ENCODE data around the gene FAM118A.
"Not testable (repeated sequence)": the region's sequence is repeated elsewhere in the genome, so short reads cannot be mapped to it uniquely, and the experiment has no call there.

Gene FAM118A

GRCh38 chr22:45268958-45269844 is 40.5 kb upstream of the FAM118A start:
- no peak overlapping the region for H3K27ac ChIP-seq (ENCODE audit: low read depth, low read length)
- H3K4me3 ChIP-seq (ENCODE audit: low read depth in 1 of 5, low read length in 5 of 5), result peak overlapping the region; percentile 63 to 66 (median 63)
- H3K9me3 ChIP-seq (ENCODE audit: control insufficient read depth in 5 of 5, low read length in 5 of 5), result no peaks in the 10 kb centered on the region
- peaks cover 0 to 8% (median 2%) of the 10 kb centered on the region in 5 donors for H3K27me3 ChIP-seq (ENCODE audit: control insufficient read depth in 5 of 5, insufficient read depth in 4 of 5, low read length in 5 of 5)
- peak overlapping the region in 3 of 5 donors; percentile 22 to 69 (median 62) for H3K9ac ChIP-seq (ENCODE audit: low read length in 5 of 5)
- no peaks in the 10 kb centered on the region for H3K36me3 ChIP-seq (ENCODE audit: control insufficient read depth in 5 of 5, insufficient read depth in 5 of 5, low read length in 5 of 5)
- H3K4me1 ChIP-seq (ENCODE audit: control insufficient read depth in 5 of 5, insufficient read depth in 5 of 5, low read length in 5 of 5), result peaks cover 2 to 40% (median 37%) of the 10 kb centered on the region in 5 donors

DNA sequence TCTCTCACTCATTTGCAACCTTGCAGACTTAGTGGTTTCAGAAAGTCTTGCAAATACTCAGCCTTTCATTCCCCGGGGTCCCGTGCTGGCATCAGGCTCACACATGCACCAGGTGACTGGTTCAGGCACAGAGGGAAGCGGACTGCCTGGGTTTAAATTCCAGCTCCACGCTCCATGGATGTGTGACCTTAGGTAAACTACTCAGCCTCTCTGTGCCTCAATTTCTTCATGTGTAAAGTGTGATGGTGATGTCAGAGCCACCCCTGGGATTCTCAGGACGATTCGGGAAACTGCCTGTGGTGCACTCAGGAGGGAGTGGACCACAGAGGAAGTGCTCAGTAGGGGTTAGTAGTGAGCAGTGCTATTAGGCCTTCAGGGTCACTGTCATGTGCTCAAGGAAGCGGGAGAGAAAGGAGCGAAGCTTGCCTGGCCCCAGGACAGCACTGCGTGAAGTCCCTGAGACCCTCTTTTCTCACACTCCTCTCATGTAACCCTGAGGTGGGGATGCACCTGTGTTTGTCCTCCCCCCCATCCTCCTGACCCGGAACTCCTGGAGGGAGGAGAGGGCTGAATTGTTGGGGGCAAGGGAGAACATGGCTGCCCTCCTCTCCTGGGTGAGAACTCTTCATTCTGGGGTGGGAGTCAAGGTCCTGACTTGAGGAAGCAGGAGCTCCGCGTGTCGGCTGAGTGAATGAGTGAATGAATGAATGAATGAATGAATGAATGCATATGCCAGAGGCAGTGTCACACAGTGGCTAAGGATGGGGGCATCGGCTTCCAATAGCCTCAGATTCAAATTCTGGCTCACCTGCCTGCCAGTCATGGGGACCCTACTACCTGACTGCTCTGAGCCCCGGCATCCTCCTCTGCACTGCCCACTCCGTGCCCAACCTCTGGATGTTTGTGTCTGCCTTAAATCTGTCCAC is 39.4 kb upstream of the FAM118A start:
- H3K4me1 ChIP-seq (ENCODE audit: control insufficient read depth in 5 of 5, insufficient read depth in 5 of 5, low read length in 5 of 5), result peaks cover 2 to 38% (median 37%) of the 10 kb centered on the region in 5 donors
- H3K9ac ChIP-seq (ENCODE audit: low read length in 5 of 5), result no peak overlapping the region
- H3K36me3 ChIP-seq (ENCODE audit: control insufficient read depth in 5 of 5, insufficient read depth in 5 of 5, low read length in 5 of 5), result no peaks in the 10 kb centered on the region
- H3K9me3 ChIP-seq (ENCODE audit: control insufficient read depth in 5 of 5, low read length in 5 of 5), result no peaks in the 10 kb centered on the region
- H3K27me3 ChIP-seq (ENCODE audit: control insufficient read depth in 5 of 5, insufficient read depth in 4 of 5, low read length in 5 of 5), result peaks cover 0 to 8% (median 2%) of the 10 kb centered on the region in 5 donors
- H3K27ac ChIP-seq (ENCODE audit: low read depth, low read length), result no peak overlapping the region
- peak overlapping the region in 1 of 5 donors; percentile 65 for H3K4me3 ChIP-seq (ENCODE audit: low read depth in 1 of 5, low read length in 5 of 5)

DNA sequence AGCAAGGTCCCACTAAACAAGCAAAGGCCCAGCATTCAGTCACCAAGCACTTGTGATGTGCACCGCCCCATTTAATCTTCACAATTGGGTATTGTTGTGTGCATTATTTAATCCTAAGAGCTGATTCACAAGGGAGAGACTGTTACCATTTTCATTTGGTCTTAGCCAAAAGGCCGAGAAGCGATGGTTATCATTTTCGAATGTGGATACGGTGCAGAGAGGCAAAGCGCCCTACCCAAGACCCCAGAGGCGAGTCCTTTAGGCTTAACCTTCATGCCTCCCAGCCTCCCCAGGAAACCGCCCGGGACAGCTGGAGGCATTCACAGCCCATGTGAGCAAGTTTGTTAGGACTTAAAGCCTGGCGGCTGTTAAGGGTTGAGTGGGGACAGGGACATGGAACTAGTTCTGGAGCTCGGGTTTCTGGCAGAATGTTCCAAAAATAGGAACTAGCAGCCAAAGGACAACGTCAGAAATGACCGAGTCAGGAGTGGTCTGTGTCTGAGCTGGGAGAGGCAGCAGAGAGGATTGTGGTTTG is 38.0 kb upstream of the FAM118A start:
- Histone ChIP-seq H3K4me3 (ENCODE audit: low read depth in 1 of 5, low read length in 5 of 5) (peak overlapping the region in 1 of 5 donors; percentile 9), H3K9ac (ENCODE audit: low read length in 5 of 5) (peak overlapping the region in 1 of 5 donors; percentile 37), H3K4me1 (ENCODE audit: control insufficient read depth in 5 of 5, insufficient read depth in 5 of 5, low read length in 5 of 5) (peaks cover 2 to 38% (median 37%) of the 10 kb centered on the region in 5 donors), H3K9me3 (ENCODE audit: control insufficient read depth in 5 of 5, low read length in 5 of 5) (no peaks in the 10 kb centered on the region), H3K27ac (ENCODE audit: low read depth, low read length) (peak overlapping the region; percentile 45), H3K27me3 (ENCODE audit: control insufficient read depth in 5 of 5, insufficient read depth in 4 of 5, low read length in 5 of 5) (peaks cover 0 to 8% (median 3%) of the 10 kb centered on the region in 5 donors), H3K36me3 (ENCODE audit: control insufficient read depth in 5 of 5, insufficient read depth in 5 of 5, low read length in 5 of 5) (no peaks in the 10 kb centered on the region)

DNA sequence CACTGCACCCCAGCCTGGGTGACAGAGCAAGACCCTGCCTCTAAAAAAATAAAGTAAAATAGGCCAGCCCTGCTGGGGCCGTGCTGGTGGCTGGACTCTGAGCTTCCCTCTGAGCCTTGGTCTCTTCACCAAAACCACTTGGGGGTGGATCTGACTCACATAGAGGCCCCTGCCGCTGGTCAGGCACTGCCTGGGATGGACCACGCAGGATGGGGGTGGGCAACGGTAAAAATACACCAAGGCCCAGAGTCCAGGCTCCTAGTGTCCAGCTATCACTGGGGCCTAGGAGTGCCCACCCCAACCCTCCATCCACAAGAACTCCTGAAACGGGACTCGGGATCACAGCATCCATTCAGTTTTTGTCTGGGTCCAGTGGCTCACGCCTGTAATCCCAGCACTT is 37.2 kb upstream of the FAM118A start:
- no peaks in the 10 kb centered on the region for H3K36me3 ChIP-seq (ENCODE audit: control insufficient read depth in 5 of 5, insufficient read depth in 5 of 5, low read length in 5 of 5)
- no peak overlapping the region for H3K9ac ChIP-seq (ENCODE audit: low read length in 5 of 5)
- no peaks in the 10 kb centered on the region for H3K9me3 ChIP-seq (ENCODE audit: control insufficient read depth in 5 of 5, low read length in 5 of 5)
- H3K27me3 ChIP-seq (ENCODE audit: control insufficient read depth in 5 of 5, insufficient read depth in 4 of 5, low read length in 5 of 5), result peaks cover 0 to 7% (median 3%) of the 10 kb centered on the region in 5 donors
- no peak overlapping the region for H3K4me3 ChIP-seq (ENCODE audit: low read depth in 1 of 5, low read length in 5 of 5)
- no peak overlapping the region for H3K27ac ChIP-seq (ENCODE audit: low read depth, low read length)
- H3K4me1 ChIP-seq (ENCODE audit: control insufficient read depth in 5 of 5, insufficient read depth in 5 of 5, low read length in 5 of 5), result peaks cover 2 to 38% (median 37%) of the 10 kb centered on the region in 5 donors

- Histone ChIP-seq H3K36me3 (ENCODE audit: control insufficient read depth in 5 of 5, insufficient read depth in 5 of 5, low read length in 5 of 5) (no peaks in the 10 kb centered on the region), H3K9ac (ENCODE audit: low read length in 5 of 5) (no peak overlapping the region), H3K4me1 (ENCODE audit: control insufficient read depth in 5 of 5, insufficient read depth in 5 of 5, low read length in 5 of 5) (peaks cover 2 to 39% (median 36%) of the 10 kb centered on the region in 5 donors), H3K27me3 (ENCODE audit: control insufficient read depth in 5 of 5, insufficient read depth in 4 of 5, low read length in 5 of 5) (peaks cover 2 to 7% (median 5%) of the 10 kb centered on the region in 5 donors), H3K9me3 (ENCODE audit: control insufficient read depth in 5 of 5, low read length in 5 of 5) (no peaks in the 10 kb centered on the region), H3K4me3 (ENCODE audit: low read depth in 1 of 5, low read length in 5 of 5) (no peak overlapping the region), H3K27ac (ENCODE audit: low read depth, low read length) (no peak overlapping the region)
These were observed 36.2 kb upstream of the FAM118A start for GRCh38 chr22:45273452-45274075.

GRCh38 chr22:45276507-45277105 is 33.1 kb upstream of the FAM118A start:
- peaks cover 0 to 5% (median 2%) of the 10 kb centered on the region in 5 donors for H3K27me3 ChIP-seq (ENCODE audit: control insufficient read depth in 5 of 5, insufficient read depth in 4 of 5, low read length in 5 of 5)
- H3K4me1 ChIP-seq (ENCODE audit: control insufficient read depth in 5 of 5, insufficient read depth in 5 of 5, low read length in 5 of 5), result peaks cover 2 to 31% (median 19%) of the 10 kb centered on the region in 5 donors
- no peaks in the 10 kb centered on the region for H3K36me3 ChIP-seq (ENCODE audit: control insufficient read depth in 5 of 5, insufficient read depth in 5 of 5, low read length in 5 of 5)
- H3K9ac ChIP-seq (ENCODE audit: low read length in 5 of 5), result no peak overlapping the region
- H3K9me3 ChIP-seq (ENCODE audit: control insufficient read depth in 5 of 5, low read length in 5 of 5), result no peaks in the 10 kb centered on the region
- H3K4me3 ChIP-seq (ENCODE audit: low read depth in 1 of 5, low read length in 5 of 5), result no peak overlapping the region
- no peak overlapping the region for H3K27ac ChIP-seq (ENCODE audit: low read depth, low read length)

- peaks cover 2 to 21% (median 8%) of the 10 kb centered on the region in 5 donors for H3K4me1 ChIP-seq (ENCODE audit: control insufficient read depth in 5 of 5, insufficient read depth in 5 of 5, low read length in 5 of 5)
- not testable (repeated sequence) for H3K27ac ChIP-seq (ENCODE audit: low read depth, low read length)
These were observed 32.0 kb upstream of the FAM118A start for GRCh38 chr22:45277720-45278119.

DNA sequence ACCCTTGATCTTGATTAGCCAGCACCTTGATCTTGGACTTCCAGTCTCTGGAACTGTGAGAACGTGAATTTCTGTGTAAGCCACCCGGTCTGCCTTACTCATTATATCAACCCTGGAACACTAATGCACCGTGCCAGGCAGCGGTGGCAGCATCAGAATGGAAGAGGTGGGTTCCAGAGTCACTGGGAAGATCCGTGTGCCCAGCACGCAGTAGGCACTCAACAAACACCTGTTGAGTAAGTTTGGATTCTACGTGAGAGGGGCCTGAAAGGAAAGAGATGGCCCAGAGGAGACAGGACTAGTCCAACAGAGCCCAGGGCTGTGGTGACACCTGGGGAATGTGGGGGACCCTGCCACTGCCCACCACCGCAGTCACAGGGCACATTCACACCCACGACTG is 31.6 kb upstream of the FAM118A start:
- no peak overlapping the region for H3K27ac ChIP-seq (ENCODE audit: low read depth, low read length)

More at GRCh38 chr22:45277720-45278119, 32.0 kb upstream of the FAM118A start:
- H3K4me3 ChIP-seq (ENCODE audit: low read depth in 1 of 5, low read length in 5 of 5); H3K9ac ChIP-seq (ENCODE audit: low read length in 5 of 5); H3K27me3 ChIP-seq (ENCODE audit: control insufficient read depth in 5 of 5, insufficient read depth in 4 of 5, low read length in 5 of 5); H3K9me3 ChIP-seq (ENCODE audit: control insufficient read depth in 5 of 5, low read length in 5 of 5); H3K36me3 ChIP-seq (ENCODE audit: control insufficient read depth in 5 of 5, insufficient read depth in 5 of 5, low read length in 5 of 5): not testable (repeated sequence)

DNA sequence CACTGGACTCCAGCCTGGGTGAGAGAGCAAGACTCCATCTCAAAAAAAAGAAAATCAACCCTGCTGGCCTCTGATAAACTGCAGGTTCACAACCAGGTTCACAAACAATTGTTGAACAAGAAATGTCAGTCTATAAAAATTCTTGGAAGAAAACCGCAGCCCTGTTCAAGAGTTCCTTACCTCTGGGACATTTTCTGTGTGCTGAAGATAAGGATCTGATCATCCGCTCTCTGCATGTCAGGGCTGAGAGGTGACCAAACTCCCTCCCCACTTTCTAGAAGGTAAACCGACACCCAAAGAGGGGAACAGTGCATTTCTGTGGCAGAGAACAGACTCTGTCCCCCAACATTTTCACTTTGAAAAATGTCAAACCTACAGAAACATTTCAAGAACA is 29.1 kb upstream of the FAM118A start:
- H3K9me3 ChIP-seq (ENCODE audit: control insufficient read depth in 5 of 5, low read length in 5 of 5), result no peaks in the 10 kb centered on the region
- peaks cover 2 to 28% (median 17%) of the 10 kb centered on the region in 5 donors for H3K4me1 ChIP-seq (ENCODE audit: control insufficient read depth in 5 of 5, insufficient read depth in 5 of 5, low read length in 5 of 5)
- H3K36me3 ChIP-seq (ENCODE audit: control insufficient read depth in 5 of 5, insufficient read depth in 5 of 5, low read length in 5 of 5), result no peaks in the 10 kb centered on the region
- H3K4me3 ChIP-seq (ENCODE audit: low read depth in 1 of 5, low read length in 5 of 5), result no peak overlapping the region
- peak overlapping the region; percentile 60 for H3K27ac ChIP-seq (ENCODE audit: low read depth, low read length)
- H3K27me3 ChIP-seq (ENCODE audit: control insufficient read depth in 5 of 5, insufficient read depth in 4 of 5, low read length in 5 of 5), result peaks cover 3 to 17% (median 12%) of the 10 kb centered on the region in 5 donors
- no peak overlapping the region for H3K9ac ChIP-seq (ENCODE audit: low read length in 5 of 5)

More for the DNA sequence above, 31.6 kb upstream of the FAM118A start:
- Histone ChIP-seq H3K27me3 (ENCODE audit: control insufficient read depth in 5 of 5, insufficient read depth in 4 of 5, low read length in 5 of 5) (peaks cover 0 to 5% (median 2%) of the 10 kb centered on the region in 5 donors), H3K4me3 (ENCODE audit: low read depth in 1 of 5, low read length in 5 of 5) (no peak overlapping the region), H3K9me3 (ENCODE audit: control insufficient read depth in 5 of 5, low read length in 5 of 5) (no peaks in the 10 kb centered on the region), H3K4me1 (ENCODE audit: control insufficient read depth in 5 of 5, insufficient read depth in 5 of 5, low read length in 5 of 5) (peaks cover 2 to 21% (median 8%) of the 10 kb centered on the region in 5 donors), H3K36me3 (ENCODE audit: control insufficient read depth in 5 of 5, insufficient read depth in 5 of 5, low read length in 5 of 5) (no peaks in the 10 kb centered on the region), H3K9ac (ENCODE audit: low read length in 5 of 5) (no peak overlapping the region)
